Measurements from ENCODE around the gene LPIN2.
"Not testable (repeated sequence)": the region's sequence is repeated elsewhere in the genome, so short reads cannot be mapped to it uniquely, and the experiment has no call there.

Gene LPIN2

GRCh38 chr18:3008541-3008940, 4.4 kb downstream of the LPIN2 start:
- peaks cover 8% of the 10 kb centered on the region; the same call in 1 of the 2 replicates for H3K9me3 ChIP-seq
- DNase-seq (ENCODE audit: low spot score in 2 of 2) = no peak
- H3K27me3 ChIP-seq (ENCODE audit: low read depth) = no peaks in the 10 kb centered on the region
- H3K4me3 ChIP-seq = no peak overlapping the region
- in situ Hi-C loops (cut with MboI; ENCODE audit: low sequenced_read_pairs) = no loop called here
- H3K4me1 ChIP-seq = peaks cover 32% of the 10 kb centered on the region
- peaks cover 14% of the 10 kb centered on the region for H3K36me3 ChIP-seq (replicated peaks)

DNA sequence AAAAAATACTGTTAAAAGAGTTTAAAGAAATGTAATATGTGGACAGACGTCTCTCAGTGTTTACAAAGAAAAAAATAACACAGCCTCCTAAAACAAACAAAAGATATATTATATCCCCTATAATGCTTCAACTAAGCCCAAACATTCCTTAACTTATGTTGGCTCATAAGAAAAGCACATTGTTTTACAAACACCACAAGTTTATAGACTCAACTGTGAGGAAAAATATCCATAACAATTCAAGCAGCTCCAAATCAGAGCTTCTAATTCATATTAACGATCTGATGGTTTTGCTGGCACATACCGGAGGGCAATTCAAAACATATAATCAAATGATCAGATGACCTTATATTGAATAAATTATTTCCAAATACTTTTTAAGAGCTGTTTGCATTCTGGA, 5.5 kb downstream of the LPIN2 start:
- Histone ChIP-seq H3K36me3 (replicated peaks) (peaks cover 14% of the 10 kb centered on the region), H3K4me1 (peaks cover 30% of the 10 kb centered on the region), H3K27me3 (ENCODE audit: low read depth) (no peaks in the 10 kb centered on the region), H3K4me3 (no peak overlapping the region), H3K9me3 (peaks cover 8% of the 10 kb centered on the region; the same call in 1 of the 2 replicates)
- in situ Hi-C loops (cut with MboI; ENCODE audit: low sequenced_read_pairs) = no loop called here
- peak in 1 of 2 experiments; percentile 92 for DNase-seq (ENCODE audit: low spot score in 2 of 2)

- Histone ChIP-seq H3K4me1 (peaks cover 12% of the 10 kb centered on the region), H3K36me3 (replicated peaks) (peaks cover 9% of the 10 kb centered on the region), H3K4me3 (no peak overlapping the region), H3K9me3 (peaks cover 8% of the 10 kb centered on the region; the same call in 1 of the 2 replicates), H3K27me3 (ENCODE audit: low read depth) (no peaks in the 10 kb centered on the region)
- no peak for DNase-seq (ENCODE audit: low spot score in 2 of 2)
- in situ Hi-C loops (cut with MboI; ENCODE audit: low sequenced_read_pairs) = no loop called here
These were observed 7.5 kb downstream of the LPIN2 start for GRCh38 chr18:3005462-3005861.

DNA sequence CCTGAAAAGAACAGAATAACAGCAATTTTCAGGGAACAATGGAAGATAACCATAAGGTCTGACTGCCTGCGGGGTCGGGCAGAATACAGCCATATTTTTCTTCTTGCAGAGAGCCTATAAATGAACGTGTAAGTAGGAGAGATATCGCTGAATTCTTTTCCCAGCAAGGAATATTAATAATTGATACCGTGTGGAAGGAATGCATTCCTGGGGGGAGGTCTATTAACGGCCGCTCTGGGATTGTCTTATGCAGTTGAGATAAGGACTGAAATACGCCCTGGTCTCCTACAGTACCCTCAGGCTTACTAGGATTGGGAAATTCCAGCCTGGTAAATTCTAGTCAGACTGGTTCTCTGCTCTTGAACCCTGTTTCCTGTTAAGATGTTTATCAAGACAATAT, 9.2 kb downstream of the LPIN2 start:
- H3K4me3 ChIP-seq; in situ Hi-C loops (cut with MboI; ENCODE audit: low sequenced_read_pairs); H3K36me3 ChIP-seq (replicated peaks); DNase-seq (ENCODE audit: low spot score in 2 of 2); H3K4me1 ChIP-seq; H3K9me3 ChIP-seq; H3K27me3 ChIP-seq (ENCODE audit: low read depth): not testable (repeated sequence)

DNA sequence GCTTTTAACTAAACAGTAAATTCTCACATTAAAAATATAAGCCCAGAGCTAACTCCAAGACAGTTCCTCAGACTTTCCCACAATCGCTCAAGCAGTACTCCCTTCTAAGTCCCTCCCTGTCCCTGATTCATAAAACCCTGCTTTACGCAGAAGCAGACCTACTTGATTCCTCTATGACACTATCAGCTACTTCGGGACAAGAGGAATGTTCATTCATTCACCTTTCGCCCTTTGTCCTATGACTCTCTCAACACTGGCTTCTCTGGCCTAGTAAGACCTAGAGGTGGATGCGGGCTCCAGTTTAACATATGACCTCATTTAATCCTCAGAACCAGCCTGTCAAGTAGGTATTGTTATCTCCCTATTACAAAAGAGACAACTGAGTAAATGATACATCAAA, 10.2 kb downstream of the LPIN2 start:
- in situ Hi-C loops (cut with MboI; ENCODE audit: low sequenced_read_pairs) = no loop called here
- 0 out of 2 replicates have a peak, but pooled peaks cover 5% of the 10 kb centered on the region for H3K36me3 ChIP-seq (replicated peaks)
- peaks cover 8% of the 10 kb centered on the region; the same call in 1 of the 2 replicates for H3K9me3 ChIP-seq
- no peaks in the 10 kb centered on the region for H3K27me3 ChIP-seq (ENCODE audit: low read depth)
- H3K4me1 ChIP-seq = peaks cover 7% of the 10 kb centered on the region
- no peak overlapping the region for H3K4me3 ChIP-seq
- no peak for DNase-seq (ENCODE audit: low spot score in 2 of 2)

GRCh38 chr18:2998644-2999043, 14.3 kb downstream of the LPIN2 start:
- in situ Hi-C loops (cut with MboI; ENCODE audit: low sequenced_read_pairs) = no loop called here
- no peaks in the 10 kb centered on the region for H3K36me3 ChIP-seq (replicated peaks)
- H3K9me3 ChIP-seq = no peaks in the 10 kb centered on the region
- DNase-seq (ENCODE audit: low spot score in 2 of 2) = no peak
- no peaks in the 10 kb centered on the region for H3K4me1 ChIP-seq
- no peak overlapping the region for H3K4me3 ChIP-seq
- H3K27me3 ChIP-seq (ENCODE audit: low read depth) = no peaks in the 10 kb centered on the region

DNA sequence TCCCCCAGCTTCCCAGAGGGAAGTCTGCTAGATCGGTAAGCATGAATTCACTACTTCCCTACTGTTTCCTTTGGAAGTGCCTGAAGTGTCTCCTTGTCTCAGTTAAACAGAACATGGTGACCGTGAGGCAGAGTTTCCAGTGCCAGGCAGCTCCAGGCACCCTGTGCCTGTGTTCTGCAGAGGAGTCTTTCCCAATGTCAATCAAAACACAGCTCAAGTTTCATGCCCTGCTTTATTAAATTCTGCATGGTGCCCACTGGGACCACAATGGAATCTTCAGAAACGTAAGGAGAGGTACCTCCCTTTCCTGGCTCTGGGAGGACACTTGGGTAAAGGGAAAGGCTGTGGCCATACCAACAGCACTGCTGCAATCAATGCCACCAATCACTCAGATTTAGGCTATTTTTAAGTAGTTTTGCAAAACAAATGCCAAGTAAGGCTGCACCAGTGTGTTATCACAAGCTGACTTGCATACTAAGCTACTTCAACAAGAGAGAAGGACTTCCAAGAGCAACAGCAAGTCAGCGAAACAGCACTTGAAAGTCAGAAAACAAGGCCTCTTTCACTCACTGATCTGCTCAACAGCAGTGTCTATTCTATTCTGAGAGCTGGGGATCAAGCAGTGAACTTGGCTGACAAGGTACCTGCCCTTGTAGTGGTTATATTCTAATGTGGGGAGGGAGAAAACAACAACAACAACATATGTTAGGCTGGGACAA, 14.9 kb downstream of the LPIN2 start:
- in situ Hi-C loops (cut with MboI; ENCODE audit: low sequenced_read_pairs) = no loop called here
- no peaks in the 10 kb centered on the region for H3K9me3 ChIP-seq
- DNase-seq (ENCODE audit: low spot score in 2 of 2) = no peak
- H3K4me1 ChIP-seq = peaks cover 3% of the 10 kb centered on the region; the same call in 1 of the 2 replicates
- no peaks in the 10 kb centered on the region for H3K36me3 ChIP-seq (replicated peaks)
- no peak overlapping the region for H3K4me3 ChIP-seq
- H3K27me3 ChIP-seq (ENCODE audit: low read depth) = no peaks in the 10 kb centered on the region

GRCh38 chr18:2997429-2997828, 15.5 kb downstream of the LPIN2 start:
- no peak overlapping the region for H3K4me3 ChIP-seq
- peaks cover 3% of the 10 kb centered on the region; the same call in 1 of the 2 replicates for H3K4me1 ChIP-seq
- H3K27me3 ChIP-seq (ENCODE audit: low read depth) = no peaks in the 10 kb centered on the region
- no peaks in the 10 kb centered on the region for H3K9me3 ChIP-seq
- no peaks in the 10 kb centered on the region for H3K36me3 ChIP-seq (replicated peaks)
- DNase-seq (ENCODE audit: low spot score in 2 of 2) = no peak
- in situ Hi-C loops (cut with MboI; ENCODE audit: low sequenced_read_pairs) = no loop called here

- peak in 1 of 2 experiments; percentile 46 for DNase-seq (ENCODE audit: low spot score in 2 of 2)
- Histone ChIP-seq H3K4me3 (no peak overlapping the region), H3K36me3 (replicated peaks) (no peaks in the 10 kb centered on the region; the same call in 1 of the 2 replicates), H3K9me3 (peaks cover 3% of the 10 kb centered on the region), H3K27me3 (ENCODE audit: low read depth) (no peaks in the 10 kb centered on the region), H3K4me1 (peaks cover 3% of the 10 kb centered on the region; the same call in 1 of the 2 replicates)
- in situ Hi-C loops (cut with MboI; ENCODE audit: low sequenced_read_pairs) = no loop called here
These were observed 18.1 kb downstream of the LPIN2 start for GRCh38 chr18:2994603-2995432.

DNA sequence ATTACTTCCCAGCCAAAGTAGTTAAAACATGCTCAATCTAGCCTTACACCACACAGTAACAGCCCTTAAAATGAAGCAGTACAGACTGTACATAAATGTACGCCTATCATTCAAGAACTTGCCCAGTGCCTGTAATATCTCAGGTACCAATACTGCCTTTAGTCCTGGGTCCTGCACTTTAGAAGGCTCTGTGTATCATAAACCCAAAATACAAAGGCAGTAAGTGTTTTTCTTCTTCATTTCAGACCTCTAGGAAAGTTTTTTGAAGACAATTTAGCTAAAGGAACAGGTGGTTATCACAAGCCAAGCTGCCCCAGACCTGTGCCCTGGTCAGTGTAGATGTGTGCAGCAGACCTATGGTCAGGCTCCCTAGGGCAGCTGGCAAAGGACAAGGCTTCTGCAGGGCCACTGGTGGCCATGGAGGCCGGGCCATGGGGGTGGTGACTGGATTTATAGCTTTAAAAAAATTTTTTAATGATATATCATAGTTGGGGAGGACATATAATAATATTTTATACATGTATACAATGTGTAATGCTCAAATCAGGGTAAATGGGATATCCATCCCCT, 18.8 kb downstream of the LPIN2 start:
- no peaks in the 10 kb centered on the region for H3K27me3 ChIP-seq (ENCODE audit: low read depth)
- peaks cover 3% of the 10 kb centered on the region for H3K9me3 ChIP-seq
- no peaks in the 10 kb centered on the region; the same call in 1 of the 2 replicates for H3K36me3 ChIP-seq (replicated peaks)
- in situ Hi-C loops (cut with MboI; ENCODE audit: low sequenced_read_pairs) = no loop called here
- no peak for DNase-seq (ENCODE audit: low spot score in 2 of 2)
- H3K4me1 ChIP-seq = peaks cover 6% of the 10 kb centered on the region; the same call in 1 of the 2 replicates
- H3K4me3 ChIP-seq = no peak overlapping the region

GRCh38 chr18:2992995-2993877, 19.7 kb downstream of the LPIN2 start:
- H3K36me3 ChIP-seq (replicated peaks) = no peaks in the 10 kb centered on the region; the same call in 1 of the 2 replicates
- no peaks in the 10 kb centered on the region for H3K27me3 ChIP-seq (ENCODE audit: low read depth)
- in situ Hi-C loops (cut with MboI; ENCODE audit: low sequenced_read_pairs) = no loop called here
- H3K4me3 ChIP-seq = no peak overlapping the region
- peaks cover 3% of the 10 kb centered on the region for H3K9me3 ChIP-seq
- no peak for DNase-seq (ENCODE audit: low spot score in 2 of 2)
- peaks cover 9% of the 10 kb centered on the region; the same call in 1 of the 2 replicates for H3K4me1 ChIP-seq

DNA sequence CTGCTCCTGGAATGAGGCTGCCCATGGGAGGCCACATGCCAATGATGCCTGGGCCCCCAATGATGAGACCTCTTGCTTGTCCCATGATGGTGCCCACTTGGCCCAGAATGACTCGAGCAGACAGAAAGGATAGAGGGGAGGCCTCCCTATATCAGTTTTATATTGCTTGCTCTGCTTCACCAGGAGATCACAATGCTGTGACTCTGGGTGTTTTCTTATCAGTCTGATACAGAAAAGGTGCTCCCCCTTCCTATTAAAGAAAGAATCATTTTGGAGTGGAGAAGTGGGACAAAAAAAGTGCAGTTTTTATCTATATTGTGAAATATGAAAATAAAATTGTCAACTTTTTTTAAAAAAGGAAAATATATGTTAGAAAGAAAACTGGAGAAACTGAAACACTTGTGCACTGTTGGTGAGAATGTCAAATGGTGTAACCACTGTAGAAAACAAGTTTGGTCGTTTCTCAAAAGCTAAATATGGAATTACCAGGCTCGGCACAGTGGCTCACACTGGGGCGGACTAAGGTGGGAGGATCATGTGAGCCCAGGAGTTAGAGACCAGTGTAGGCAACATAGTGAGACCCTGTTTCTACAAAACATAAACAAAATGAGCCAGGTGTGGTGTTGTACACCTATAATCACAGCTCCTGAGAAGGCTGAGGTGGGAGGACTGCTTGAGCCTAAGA, 21.8 kb downstream of the LPIN2 start:
- peaks cover 3% of the 10 kb centered on the region for H3K9me3 ChIP-seq
- no peak overlapping the region for H3K4me3 ChIP-seq
- in situ Hi-C loops (cut with MboI; ENCODE audit: low sequenced_read_pairs) = no loop called here
- peaks cover 3% of the 10 kb centered on the region for H3K36me3 ChIP-seq (replicated peaks)
- peaks cover 9% of the 10 kb centered on the region; the same call in 1 of the 2 replicates for H3K4me1 ChIP-seq
- no peak for DNase-seq (ENCODE audit: low spot score in 2 of 2)
- H3K27me3 ChIP-seq (ENCODE audit: low read depth) = no peaks in the 10 kb centered on the region
